ENCODE data around the gene NACA2. TPM values are rescaled to one million over a fixed set of nuclear protein-coding genes. Genes with fewer than 3 reads are reported as not detected.

NACA2 gene
- total RNA-seq, 1 experiment from 2014 or later = not detected

DNA sequence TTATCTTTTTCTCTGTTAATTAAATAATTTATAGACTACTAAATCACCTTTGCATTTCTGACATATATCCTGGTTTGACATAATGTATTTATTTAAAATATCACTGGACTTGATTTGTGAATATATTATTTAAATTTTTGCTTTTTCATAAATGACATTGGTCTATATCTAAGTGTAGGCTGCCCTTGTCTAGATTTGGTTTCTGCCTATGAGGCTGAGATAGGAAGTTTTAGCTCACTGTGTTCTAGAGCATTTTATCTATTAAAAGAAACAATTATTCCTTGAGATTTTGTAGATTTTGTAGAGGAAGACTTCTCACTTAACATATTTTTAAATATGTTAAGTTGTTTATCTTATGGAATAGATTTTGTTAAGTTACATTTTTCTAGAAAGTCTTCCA, 43.9 kb downstream of the NACA2 start:
- no peak overlapping the region for H2BK20ac ChIP-seq (ENCODE audit: low read depth, low read length, poor library complexity, severe bottlenecking)
- H3K23me2 ChIP-seq (ENCODE audit: insufficient read length, low read depth, low read length, poor library complexity, severe bottlenecking) = no peaks in the 10 kb centered on the region
- no peak overlapping the region for H3K27ac Mint-ChIP-seq
- no peak overlapping the region for H3K4me2 ChIP-seq (ENCODE audit: insufficient read depth, insufficient read length, low read length)
- no peak overlapping the region for H3K27ac ChIP-seq (ENCODE audit: insufficient read length, low read depth, low read length)
- H4K5ac ChIP-seq (ENCODE audit: insufficient read length, low read depth, low read length) = no peak overlapping the region
- H3K27me3 ChIP-seq (ENCODE audit: insufficient read depth, low read length) = no peaks in the 10 kb centered on the region
- no peak overlapping the region for H3K14ac ChIP-seq (ENCODE audit: insufficient read depth, low read length)
- DNase-seq = no peak
- no peak overlapping the region for H2AFZ ChIP-seq (ENCODE audit: low read length)
- H3K79me1 ChIP-seq (ENCODE audit: insufficient read depth, low read depth, low read length, poor library complexity, severe bottlenecking) = no peaks in the 10 kb centered on the region
- H3K79me2 ChIP-seq (ENCODE audit: insufficient read depth, low read length) = no peaks in the 10 kb centered on the region
- no peaks in the 10 kb centered on the region for H3K4me1 ChIP-seq (ENCODE audit: insufficient read depth, low read length)
- no peak overlapping the region for H3K4me3 Mint-ChIP-seq
- no peaks in the 10 kb centered on the region for H3K4me1 Mint-ChIP-seq
- H3K27me3 Mint-ChIP-seq (ENCODE audit: low read depth) = peaks cover 3% of the 10 kb centered on the region
- H2BK15ac ChIP-seq (ENCODE audit: low read depth, low read length) = no peak overlapping the region
- no peak overlapping the region for H2BK120ac ChIP-seq (ENCODE audit: low read depth, low read length, poor library complexity, severe bottlenecking)
- no peaks in the 10 kb centered on the region for H3K9me3 ChIP-seq (ENCODE audit: control insufficient read depth, low read depth, low read length)
- no peak overlapping the region for H2BK12ac ChIP-seq (ENCODE audit: insufficient read length, low read depth, low read length)
- H4K91ac ChIP-seq (ENCODE audit: insufficient read length, low read depth, low read length) = no peak overlapping the region
- H3K23ac ChIP-seq (ENCODE audit: insufficient read length, low read depth, low read length) = no peak overlapping the region
- H3K9ac ChIP-seq (ENCODE audit: extremely low read depth, insufficient read length, low read length) = no peak overlapping the region
- no peak overlapping the region for H4K8ac ChIP-seq (replicated peaks; ENCODE audit: insufficient read length, low read depth, low read length)
- no peak overlapping the region for H3T11ph ChIP-seq (ENCODE audit: low read length)
- H3K36me3 Mint-ChIP-seq (ENCODE audit: insufficient read depth in 1 of 3, low read depth in 3 of 3) = peaks cover 0 to 7% (median 0%) of the 10 kb centered on the region in 3 experiments; a peak in 1 of 7 replicates
- peaks cover 6 to 11% of the 10 kb centered on the region in 2 experiments; a peak in 4 of 5 replicates for H3K9me3 Mint-ChIP-seq
- no peak overlapping the region for H3K56ac ChIP-seq (ENCODE audit: insufficient read length, low read depth, low read length)
- no peaks in the 10 kb centered on the region for H4K20me1 ChIP-seq (ENCODE audit: control insufficient read depth, insufficient read depth, insufficient read length)
- H3K4ac ChIP-seq (ENCODE audit: low read depth, low read length) = no peak overlapping the region
- H3K18ac ChIP-seq (ENCODE audit: insufficient read length, low read depth, low read length) = no peak overlapping the region
- TF ChIP-seq, protein P1, sequence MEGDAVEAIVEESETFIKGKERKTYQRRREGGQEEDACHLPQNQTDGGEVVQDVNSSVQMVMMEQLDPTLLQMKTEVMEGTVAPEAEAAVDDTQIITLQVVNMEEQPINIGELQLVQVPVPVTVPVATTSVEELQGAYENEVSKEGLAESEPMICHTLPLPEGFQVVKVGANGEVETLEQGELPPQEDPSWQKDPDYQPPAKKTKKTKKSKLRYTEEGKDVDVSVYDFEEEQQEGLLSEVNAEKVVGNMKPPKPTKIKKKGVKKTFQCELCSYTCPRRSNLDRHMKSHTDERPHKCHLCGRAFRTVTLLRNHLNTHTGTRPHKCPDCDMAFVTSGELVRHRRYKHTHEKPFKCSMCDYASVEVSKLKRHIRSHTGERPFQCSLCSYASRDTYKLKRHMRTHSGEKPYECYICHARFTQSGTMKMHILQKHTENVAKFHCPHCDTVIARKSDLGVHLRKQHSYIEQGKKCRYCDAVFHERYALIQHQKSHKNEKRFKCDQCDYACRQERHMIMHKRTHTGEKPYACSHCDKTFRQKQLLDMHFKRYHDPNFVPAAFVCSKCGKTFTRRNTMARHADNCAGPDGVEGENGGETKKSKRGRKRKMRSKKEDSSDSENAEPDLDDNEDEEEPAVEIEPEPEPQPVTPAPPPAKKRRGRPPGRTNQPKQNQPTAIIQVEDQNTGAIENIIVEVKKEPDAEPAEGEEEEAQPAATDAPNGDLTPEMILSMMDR (conservative IDR thresholded peaks at IDR 0.05) = no peak
- no peak overlapping the region for H2AK5ac ChIP-seq (ENCODE audit: insufficient read length, low read length)
- H2BK5ac ChIP-seq (ENCODE audit: insufficient read length, low read length) = no peak overlapping the region
